K562 (cell line): ENCODE results near the gene DMD. TPM values are rescaled to one million over a fixed set of nuclear protein-coding genes. Genes with fewer than 3 reads are reported as not detected.

Experiments used
- ATAC-seq: fragments of 200-7000 bp; cut with Tn5 transposase; 3 replicates; pipeline ENCODE4 v1.9.1; 2020; ENCODE audit warnings: moderate library complexity
- BruUV-seq: library from RNA; stranded (reverse); fragments of 400-500 nt; replicated peaks from 2 replicates; lab custom pipeline; 2021; lab: Mats Ljungman, UMichigan
- CTCF ChIA-PET: fragments of 300-600 bp; formaldehyde crosslinking; extraction: SDS; loops from one replicate; lab custom pipeline; 2021; ENCODE audit warnings: low intra/inter-chr PET ratio; lab: Yijun Ruan, JAX
- POLR2A ChIA-PET: fragments of 300-600, 350-650 bp; sonication (Branson Sonifier 250); formaldehyde crosslinking; extraction: SDS; loops from one replicate; lab custom pipeline; 2021; ENCODE audit warnings: antibody characterized with exemption, inconsistent platforms; lab: Yijun Ruan, JAX
- DNase-seq, 4 experiments: peaks; one replicate each; pipeline versions ENCODE4 v3.0.0 to v3.0.0-alpha.2; 2011 to 2018; ENCODE audit warnings: low spot score in 3 of 4, mixed read lengths in 3 of 4; ENCODE audit errors: extremely low read depth in 1 of 4
- FAIRE-seq: peaks from 2 replicates; lab custom pipeline; 2011; peaks lifted over from hg19 to GRCh38; lab: Jason Lieb, UNC
- H2AFZ ChIP-seq: 2 replicates; pipeline ENCODE4 v1.6.0; 2011; ENCODE audit warnings: low read depth, low read length, control low read depth, inconsistent platforms
- H3K27ac ChIP-seq: fragments of 200-600 bp; 3 replicates; pipeline ENCODE4 v1.8.0; 2011; ENCODE audit warnings: low read depth, mild to moderate bottlenecking, control low read depth, inconsistent platforms, low read length, moderate library complexity, mixed read lengths; ENCODE audit errors: extremely low read depth
- H3K27me3 ChIP-seq, 2 experiments: fragments of 300-600 bp in 1 of 2; 2 replicates in 1 of 2; 3 replicates in 1 of 2; pipeline versions ENCODE4 v1.6.0 to v1.8.0; 2011; ENCODE audit warnings: inconsistent platforms in 2 of 2, low read length in 2 of 2, mild to moderate bottlenecking in 1 of 2, mixed read lengths in 1 of 2, moderate library complexity in 1 of 2; ENCODE audit not compliant: control insufficient read depth in 2 of 2, insufficient read depth in 2 of 2
- H3K36me3 ChIP-seq: fragments of 300-600 bp; 3 replicates; pipeline ENCODE4 v1.8.0; 2011; ENCODE audit warnings: mild to moderate bottlenecking, low read length, inconsistent platforms; ENCODE audit not compliant: control insufficient read depth, insufficient read depth
- H3K4me1 ChIP-seq, 2 experiments: fragments of 200-600 bp in 1 of 2; replicated peaks in 1 of 2; 2 replicates in 1 of 2; 3 replicates in 1 of 2; pipeline versions ENCODE4 v1.5.1 to v1.8.0; 2011; ENCODE audit warnings: inconsistent platforms in 2 of 2, low read length in 2 of 2, mild to moderate bottlenecking in 1 of 2, mixed read lengths in 1 of 2, moderate library complexity in 1 of 2; ENCODE audit not compliant: control insufficient read depth in 2 of 2, insufficient read depth in 2 of 2
- H3K4me2 ChIP-seq: 2 replicates; pipeline ENCODE4 v1.6.1; 2011; ENCODE audit warnings: low read length, control low read depth, inconsistent platforms, mixed read lengths; ENCODE audit not compliant: insufficient read depth
- H3K4me3 ChIP-seq: fragments of 200-600 bp; sonication (generic), shearing (Covaris generic); 2 replicates; pipeline ENCODE4 v1.5.1; 2016; ENCODE audit warnings: control low read depth, inconsistent platforms
- H3K79me2 ChIP-seq: fragments of 200-600 bp; 3 replicates; pipeline ENCODE4 v1.8.0; 2011; ENCODE audit warnings: low read length, inconsistent platforms; ENCODE audit not compliant: control insufficient read depth, insufficient read depth
- H3K9ac ChIP-seq, 2 experiments: 2 replicates each; pipeline versions ENCODE4 v1.6.0 to v1.6.1; 2011; ENCODE audit warnings: low read depth in 2 of 2, low read length in 2 of 2, control low read depth in 1 of 2, inconsistent platforms in 1 of 2, mild to moderate bottlenecking in 1 of 2, mixed read lengths in 1 of 2; ENCODE audit not compliant: insufficient read depth in 1 of 2
- H3K9me1 ChIP-seq: one replicate; pipeline ENCODE4 v1.6.0; 2011; ENCODE audit warnings: inconsistent platforms, mild to moderate bottlenecking, low read length, moderate library complexity; ENCODE audit not compliant: control insufficient read depth, insufficient read depth
- H3K9me3 ChIP-seq: replicated peaks from 2 replicates; pipeline ENCODE4 v1.5.1; 2011; ENCODE audit warnings: low read depth, low read length, inconsistent platforms; ENCODE audit not compliant: control insufficient read depth, insufficient read depth
- H4K20me1 ChIP-seq: replicated peaks from 2 replicates; pipeline ENCODE4 v1.6.1; 2011; ENCODE audit warnings: low read length, inconsistent platforms, mixed read lengths; ENCODE audit not compliant: control insufficient read depth, insufficient read depth
- AFF4 ChIP-seq: sonication (generic); formaldehyde crosslinking; IDR thresholded peaks from 2 replicates; pipeline ENCODE4 v1.8.0; 2023; ENCODE audit warnings: mild to moderate bottlenecking, missing genetic modification reagents
- BCLAF1 ChIP-seq, 2 experiments: fragments of 450-650 bp in 1 of 2; IDR thresholded peaks; 2 replicates each; pipeline ENCODE4 v1.6.1; 2011 to 2017; ENCODE audit warnings: low read depth in 2 of 2, antibody characterized with exemption in 1 of 2, borderline replicate concordance in 1 of 2, low read length in 1 of 2, mild to moderate bottlenecking in 1 of 2, mixed read lengths in 1 of 2; ENCODE audit not compliant: control insufficient read depth in 1 of 2
- HCFC1 ChIP-seq: IDR thresholded peaks from 2 replicates; pipeline ENCODE4 v1.6.1; 2012; ENCODE audit warnings: low read depth, low read length, improper control_type of control experiment
- HIVEP1 ChIP-seq: fragments of 250-450 bp; sonication (Bioruptor Pico); IDR thresholded peaks from 2 replicates; pipeline ENCODE4 v1.4.0; 2020; ENCODE audit warnings: mild to moderate bottlenecking
- MEIS2 ChIP-seq: fragments of 450-650 bp; IDR thresholded peaks from 2 replicates; pipeline ENCODE4 v1.6.1; 2014; ENCODE audit warnings: mild to moderate bottlenecking; ENCODE audit not compliant: partially characterized antibody
- PHF8 ChIP-seq: fragments of 200-600 bp; sonication (generic); IDR thresholded peaks from 2 replicates; pipeline ENCODE4 v1.6.1; 2012; ENCODE audit warnings: mixed run types, mild to moderate bottlenecking, inconsistent platforms, low read length, moderate library complexity, borderline replicate concordance
- RFX1 ChIP-seq: fragments of 450-650 bp; IDR thresholded peaks from 2 replicates; pipeline ENCODE4 v1.6.1; 2016; ENCODE audit warnings: mild to moderate bottlenecking, moderate library complexity
- TAF7 ChIP-seq: fragments of 450-650 bp; IDR thresholded peaks from 2 replicates; pipeline ENCODE4 v1.6.1; 2016; ENCODE audit warnings: missing genetic modification characterization, missing compliant biosample characterization
- XRCC5 ChIP-seq: fragments of 200-400 bp; formaldehyde crosslinking; IDR thresholded peaks from 2 replicates; pipeline ENCODE4 v1.6.1; 2017; ENCODE audit warnings: low read depth, mild to moderate bottlenecking, low read length
- ZKSCAN1 ChIP-seq: fragments of 150-350 bp; IDR thresholded peaks from 2 replicates; pipeline ENCODE4 v1.6.1; 2016; ENCODE audit warnings: low read depth, low read length
- WGBS: fragments of 100-300 bp; shearing (Covaris generic); methylation state at CpG from one replicate; pipeline ENCODE4 v1.1.6; 2016; ENCODE audit warnings: low coverage, mixed read lengths; ENCODE audit not compliant: insufficient coverage; ENCODE audit errors: missing lambda C conversion rate; 5-methylcytosine and 5-hydroxymethylcytosine counted together
- in situ Hi-C: fragments of 300-500 bp; cut with MboI; formaldehyde crosslinking; loops from 4 replicates; pipeline ENCODE4 v1.15.0; 2018; ENCODE audit warnings: inconsistent platforms, mixed read lengths
- intact Hi-C: fragments of 100-400 bp; cut with micrococcal nuclease; formaldehyde crosslinking; loops from 2 replicates; pipeline ENCODE4 v1.14.2; 2022
- polyA plus RNA-seq, 8 experiments: library from polyadenylated mRNA; depleted of rRNA in 4 of 8; stranded (reverse) in 5 of 8; unstranded in 3 of 8; fragments of >200 nt; fragmentation: Nextera tagmentation in 2 of 8; fragmentation: Illumina TruSeq in 1 of 8; extraction: Ambion mirVana in 2 of 8; extraction: Trizol in 1 of 8; gene quantifications; 2 replicates each; pipeline versions ENCODE4 v1.2.1 to v1.2.3, GENCODE V29; 2011 to 2014; ENCODE audit warnings: inconsistent platforms in 1 of 8, missing spikeins in 1 of 8
- total RNA-seq, 7 experiments: library from RNA; depleted of rRNA in 6 of 7; stranded (reverse); fragments of >200 nt in 6 of 7; fragmentation: Illumina TruSeq in 2 of 7; extraction: Trizol in 2 of 7; gene quantifications; 2 replicates each; pipeline versions ENCODE4 v1.2.1 to v1.2.3, GENCODE V29; 2011 to 2021; ENCODE audit warnings: low replicate concordance in 1 of 7
- TF ChIP-seq, protein P1 (sequence below): sonication (generic); formaldehyde crosslinking; IDR thresholded peaks from 2 replicates; pipeline ENCODE4 v1.8.0; 2022; ENCODE audit warnings: missing genetic modification reagents, mild to moderate bottlenecking, moderate library complexity, borderline replicate concordance

Gene DMD
- total and polyA plus RNA-seq, 9 of the 15 experiments (the other 6 are each of a cell fraction or from before 2014, with no cell fraction given), result 3.8 to 20.4 (median 11.4) TPM

DNA sequence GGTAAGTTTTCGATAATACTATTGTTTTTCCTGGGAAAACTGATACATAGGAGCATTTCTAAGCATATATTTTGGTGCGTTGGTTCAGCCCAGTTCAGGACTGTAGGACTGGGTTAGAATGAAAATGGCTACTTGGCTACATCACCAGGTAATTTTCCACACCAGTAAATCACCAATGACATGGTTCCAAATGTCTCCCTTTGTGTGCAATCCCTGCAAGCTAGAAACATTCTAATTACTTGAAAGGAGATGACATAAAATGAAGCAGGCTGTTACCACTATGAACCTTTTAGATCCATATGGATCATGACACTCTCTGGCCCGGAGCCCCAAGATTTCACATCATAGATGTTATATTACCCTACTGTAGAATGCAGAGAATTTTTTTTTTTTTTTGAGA lies 1562.1 kb downstream of the DMD start:
- FAIRE-seq, result no peak

More for the DNA sequence above, 1562.1 kb downstream of the DMD start:
- no peak overlapping the region for H3K27ac ChIP-seq
- ChIA-PET POLR2A (no interaction called here), CTCF (no interaction called here)
- H3K4me3 ChIP-seq, result no peak overlapping the region
- no peaks in the 10 kb centered on the region for H3K4me1 ChIP-seq
- no peaks in the 10 kb centered on the region for H3K79me2 ChIP-seq
- H3K9me1 ChIP-seq, result no peaks in the 10 kb centered on the region
- no peak for ATAC-seq
- H3K9me3 ChIP-seq, result no peaks in the 10 kb centered on the region
- no peaks in the 10 kb centered on the region for H3K27me3 ChIP-seq
- no TSS peak for BruUV-seq
- WGBS, result 59% methylated on average over 3 of the region's 3 CpGs
- H3K36me3 ChIP-seq, result no peaks in the 10 kb centered on the region
- TF ChIP-seq BCLAF1 (IDR thresholded peaks at IDR 0.05; ENCODE audit: borderline replicate concordance in 1 of 2, control insufficient read depth in 1 of 2, low read depth in 2 of 2, low read length in 1 of 2) (no peak), ZKSCAN1 (no peak), PHF8 (no peak), XRCC5 (no peak), HCFC1 (no peak), HIVEP1 (no peak), AFF4 (no peak), RFX1 (no peak), MEIS2 (no peak), TAF7 (no peak)
- TF ChIP-seq, protein P1, sequence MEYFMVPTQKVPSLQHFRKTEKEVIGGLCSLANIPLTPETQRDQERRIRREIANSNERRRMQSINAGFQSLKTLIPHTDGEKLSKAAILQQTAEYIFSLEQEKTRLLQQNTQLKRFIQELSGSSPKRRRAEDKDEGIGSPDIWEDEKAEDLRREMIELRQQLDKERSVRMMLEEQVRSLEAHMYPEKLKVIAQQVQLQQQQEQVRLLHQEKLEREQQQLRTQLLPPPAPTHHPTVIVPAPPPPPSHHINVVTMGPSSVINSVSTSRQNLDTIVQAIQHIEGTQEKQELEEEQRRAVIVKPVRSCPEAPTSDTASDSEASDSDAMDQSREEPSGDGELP, result no peak
- no peak overlapping the region for H2AFZ ChIP-seq
- H3K9ac ChIP-seq, result no peak overlapping the region
- H3K4me2 ChIP-seq, result no peak overlapping the region
- intact Hi-C loops, result no loop called here
- DNase-seq, result no peak
- H4K20me1 ChIP-seq, result no peaks in the 10 kb centered on the region
- in situ Hi-C loops, result no loop called here
